ENCODE data around the gene TBC1D22A.

TBC1D22A gene

DNA sequence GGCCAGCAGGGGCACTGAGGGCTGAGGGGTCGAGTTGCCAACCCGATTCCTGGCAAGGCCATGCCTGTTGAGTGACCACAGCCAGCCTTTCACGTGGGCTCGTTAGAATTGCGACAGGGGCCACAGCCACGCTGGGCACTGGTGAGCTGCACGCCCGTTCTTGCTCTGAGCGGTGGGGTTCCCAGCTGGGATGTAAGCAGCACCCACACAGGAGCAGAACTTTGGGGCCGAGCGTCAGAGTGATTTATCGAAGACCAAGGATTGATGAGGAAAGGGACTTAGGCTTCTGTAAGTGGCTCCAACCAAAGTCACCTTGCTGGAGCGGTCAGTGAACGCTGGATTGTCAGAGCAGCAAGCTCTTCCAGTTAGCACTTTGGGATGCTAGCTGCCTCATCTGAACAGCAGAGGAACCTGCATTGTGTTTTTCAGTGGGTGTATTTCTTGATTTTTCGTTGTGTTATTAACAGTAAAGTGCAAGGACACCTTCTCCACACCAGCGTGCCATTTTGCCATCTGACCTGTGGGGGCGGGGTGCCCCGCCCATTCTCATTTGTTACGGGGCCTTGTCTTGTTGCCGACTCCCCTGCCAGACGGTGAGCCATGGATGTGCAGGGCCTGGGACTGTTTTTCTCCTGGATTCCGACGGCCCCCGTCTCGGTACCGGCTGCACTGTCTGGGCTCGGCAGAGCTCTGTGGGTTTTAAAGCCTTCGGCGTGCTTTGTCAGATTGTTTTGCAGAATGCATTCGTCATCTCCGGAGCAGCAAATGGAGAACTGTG, 202.5 kb downstream of the TBC1D22A start:
- no peak for DNase-seq

DNA sequence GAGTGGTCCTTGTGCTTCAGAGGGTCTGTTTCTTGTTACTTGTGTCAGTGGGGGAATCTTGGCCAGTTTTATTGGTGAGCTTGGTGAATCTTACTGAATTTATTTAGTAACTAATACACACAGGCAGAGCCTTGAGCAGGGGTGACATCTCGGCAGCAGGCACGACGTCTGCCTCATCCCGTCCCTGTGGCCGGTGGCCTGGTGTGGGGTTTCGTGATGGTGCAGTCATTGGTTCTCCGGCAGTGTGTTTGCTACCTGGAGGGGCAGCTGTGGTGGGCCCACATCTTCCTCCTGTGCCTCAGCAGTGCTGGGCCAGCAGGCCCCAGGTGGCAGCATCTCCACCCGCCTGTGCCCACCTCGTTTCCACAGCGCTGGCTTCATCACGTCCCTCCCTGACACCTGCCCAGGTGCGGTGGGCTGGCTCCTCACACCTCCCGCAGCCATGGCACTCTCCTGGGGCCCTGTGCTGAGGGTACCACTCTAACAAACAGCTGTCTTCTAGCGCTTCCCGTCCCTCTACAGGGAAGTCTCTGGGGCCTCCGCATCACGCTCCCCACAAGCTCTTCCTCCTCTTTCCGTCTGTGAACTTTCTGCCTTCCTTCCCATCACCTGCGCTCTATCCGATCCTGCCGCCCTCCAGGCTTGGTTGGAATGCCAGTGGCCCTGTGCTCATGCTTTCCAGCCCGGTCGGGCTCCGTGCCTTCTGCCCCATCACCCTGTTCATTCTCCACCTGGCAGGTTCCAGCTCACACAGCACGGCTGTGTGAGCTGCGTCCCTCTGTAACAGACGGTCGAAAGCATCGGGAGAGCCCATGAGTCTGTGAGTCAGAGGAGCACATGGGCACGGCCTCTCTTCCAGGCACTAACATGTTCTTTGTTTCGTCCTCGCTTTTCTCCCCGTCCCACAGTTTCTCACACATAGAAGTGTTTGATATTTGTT, 203.4 kb downstream of the TBC1D22A start:
- DNase-seq = no peak

DNA sequence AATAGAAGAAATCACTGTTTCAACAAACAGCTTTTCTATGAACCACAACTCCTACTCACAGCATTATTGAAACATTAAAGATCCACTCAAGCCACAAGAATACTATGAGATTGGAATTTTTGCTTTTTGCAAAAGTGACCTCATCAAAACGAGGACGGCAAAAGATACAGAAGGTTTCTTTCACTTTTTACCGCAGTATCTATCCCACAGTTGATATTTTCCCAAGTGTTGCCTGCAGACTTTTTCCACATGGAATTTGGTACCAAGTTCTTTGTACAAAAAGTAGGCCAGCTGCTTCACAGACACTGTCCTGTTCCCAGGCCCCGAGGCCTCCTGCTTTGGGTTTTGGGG, 204.0 kb downstream of the TBC1D22A start:
- no peak for DNase-seq

- no peak for DNase-seq
Observed at GRCh38 chr22:46966846-46967245, 204.4 kb downstream of the TBC1D22A start.

DNA sequence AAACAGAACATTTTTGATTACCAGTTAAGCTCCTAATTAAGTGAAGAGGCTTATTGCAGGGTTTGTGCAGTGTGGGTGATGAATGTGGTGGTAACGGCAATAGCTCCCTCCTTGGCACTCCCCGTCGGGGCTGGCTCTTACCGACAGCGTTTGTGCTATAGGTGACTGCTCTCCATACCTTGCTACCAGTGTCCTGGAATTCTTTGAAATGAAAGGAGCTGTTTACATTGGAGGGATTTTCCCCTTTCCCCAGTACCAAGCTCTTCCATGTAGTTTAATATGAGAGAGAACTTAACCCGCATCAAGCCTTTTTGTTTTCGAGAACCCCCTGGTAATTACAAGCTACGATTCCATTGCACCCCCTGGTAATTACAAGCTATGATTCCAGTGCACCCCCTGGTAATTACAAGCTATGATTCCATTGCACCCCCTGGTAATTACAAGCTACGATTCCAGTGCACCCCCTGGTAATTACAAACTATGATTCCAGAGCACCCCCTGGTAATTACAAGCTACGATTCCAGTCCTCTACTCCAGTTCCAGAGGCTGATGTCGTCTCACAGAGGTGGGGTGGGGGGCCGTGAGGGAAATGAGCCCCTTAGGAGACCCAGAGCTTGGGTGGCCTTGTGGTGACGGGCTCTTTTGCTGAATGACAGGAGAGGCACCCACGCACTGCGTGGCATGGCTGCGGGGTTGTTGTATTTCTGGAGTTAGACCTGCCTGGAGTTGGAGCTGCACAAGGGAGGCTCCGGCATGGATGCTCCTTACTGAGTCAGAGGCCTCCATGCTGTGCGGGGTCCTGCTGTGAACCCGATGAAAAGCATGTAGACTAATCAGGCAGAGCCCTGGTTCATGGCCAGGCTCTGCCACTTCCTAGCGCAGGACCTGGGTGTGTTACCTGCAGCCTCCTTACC, 205.3 kb downstream of the TBC1D22A start:
- no peak for DNase-seq

DNA sequence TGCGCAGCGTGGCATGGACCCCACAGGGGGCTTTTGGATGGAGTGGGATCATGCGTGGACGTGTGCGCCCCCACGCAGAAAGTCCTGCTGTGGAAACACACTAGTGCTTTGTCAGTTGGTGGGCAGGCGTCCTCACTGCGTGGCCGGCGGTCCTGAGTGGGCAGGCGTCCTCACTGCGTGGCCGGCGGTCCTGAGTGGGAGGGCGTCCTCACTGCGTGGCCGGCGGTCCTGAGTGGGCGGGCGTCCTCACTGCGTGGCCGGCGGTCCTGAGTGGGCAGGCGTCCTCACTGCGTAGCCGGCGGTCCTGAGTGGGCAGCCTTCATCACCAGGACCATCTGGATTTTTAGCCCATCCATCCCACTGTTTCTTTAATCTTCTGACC, 205.9 kb downstream of the TBC1D22A start:
- DNase-seq = no peak

DNA sequence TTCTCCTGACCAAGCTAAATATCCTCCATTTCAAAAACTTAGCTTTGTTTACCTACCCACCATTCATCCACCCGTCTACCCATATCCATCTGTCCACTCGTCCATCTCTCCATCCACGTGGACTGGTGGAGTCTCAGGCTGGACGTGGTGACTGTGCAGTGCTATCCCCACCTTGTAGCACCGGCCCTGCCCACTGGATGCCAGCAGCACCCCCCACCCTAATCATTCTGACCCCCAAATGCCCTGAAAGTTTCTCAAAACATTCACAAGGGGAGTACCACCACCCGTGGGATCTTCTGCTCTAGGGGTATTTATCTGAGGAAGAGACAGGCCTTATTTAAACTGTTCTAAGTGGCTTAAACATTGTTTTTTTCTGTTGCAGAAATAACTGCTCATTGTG, 206.4 kb downstream of the TBC1D22A start:
- no peak for DNase-seq

DNA sequence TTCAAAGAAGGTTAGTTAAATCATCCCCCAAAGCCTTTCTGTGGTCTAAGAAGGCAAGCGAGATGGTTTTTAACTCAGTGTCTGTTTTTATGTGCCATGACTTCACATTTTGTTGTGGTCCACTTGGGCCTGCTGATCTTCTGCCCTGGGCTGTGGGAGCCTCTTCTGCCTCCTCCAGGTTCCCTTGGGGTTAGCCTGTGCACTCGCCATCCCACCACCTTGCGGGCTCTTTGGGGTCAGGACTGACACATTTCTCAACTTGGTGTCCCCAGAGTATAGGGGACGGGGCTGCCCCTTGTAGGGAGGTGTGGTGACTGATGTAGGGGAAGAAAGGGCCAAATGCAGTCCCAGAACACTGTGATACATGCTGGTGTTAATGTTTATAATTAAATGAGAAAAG, 207.0 kb downstream of the TBC1D22A start:
- DNase-seq = no peak

- DNase-seq = no peak
Observed at GRCh38 chr22:46969961-46970360, 207.5 kb downstream of the TBC1D22A start.

- no peak for DNase-seq
Observed at GRCh38 chr22:46970411-46971098, 208.1 kb downstream of the TBC1D22A start.

GRCh38 chr22:46971099-46971763, 208.8 kb downstream of the TBC1D22A start:
- peak; percentile 63 for DNase-seq

DNA sequence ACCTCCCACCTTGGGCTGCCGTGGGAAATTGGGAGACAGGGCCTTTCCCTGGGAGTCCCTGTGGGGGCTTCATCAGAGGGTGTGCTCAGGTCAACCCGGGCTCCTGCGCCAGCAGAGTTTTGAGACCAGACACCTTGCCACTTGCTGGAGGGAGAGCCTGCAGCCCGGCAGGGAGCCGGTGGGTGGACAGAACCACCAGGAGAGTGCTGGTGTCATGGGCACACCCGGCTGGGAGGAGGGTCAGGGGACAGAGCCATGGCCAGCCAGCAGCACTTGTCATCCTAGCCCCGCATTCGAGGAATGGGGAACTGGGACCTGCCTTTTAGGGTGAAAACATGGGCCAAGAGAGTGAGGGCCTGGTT, 209.3 kb downstream of the TBC1D22A start:
- no peak for DNase-seq

GRCh38 chr22:46972256-46972655, 209.8 kb downstream of the TBC1D22A start:
- no peak for DNase-seq

- DNase-seq = no peak
Observed at GRCh38 chr22:46972901-46973831, 210.7 kb downstream of the TBC1D22A start.

- no peak for DNase-seq
Observed at GRCh38 chr22:46974077-46974476, 211.6 kb downstream of the TBC1D22A start.

GRCh38 chr22:46974631-46975585, 212.5 kb downstream of the TBC1D22A start:
- DNase-seq = no peak

DNA sequence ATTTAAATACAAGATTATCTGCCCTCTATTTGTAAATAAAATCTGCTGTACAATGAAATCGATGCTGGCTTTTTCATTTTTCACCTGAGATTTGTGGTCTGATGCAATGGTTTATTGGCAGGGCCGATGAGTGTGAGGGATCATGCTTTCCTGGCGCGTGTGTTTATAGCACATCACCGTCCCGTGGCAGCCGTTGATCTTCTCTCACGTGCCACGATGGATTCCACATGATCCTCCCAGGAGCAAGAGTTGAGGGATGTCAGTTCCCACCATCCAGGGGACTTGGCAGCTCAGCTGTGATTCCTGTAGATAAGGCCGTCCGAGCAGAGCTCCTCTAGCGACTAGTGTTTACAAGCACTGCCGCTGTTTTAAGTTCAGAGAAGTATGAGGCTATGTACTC, 213.7 kb downstream of the TBC1D22A start:
- DNase-seq = no peak

DNA sequence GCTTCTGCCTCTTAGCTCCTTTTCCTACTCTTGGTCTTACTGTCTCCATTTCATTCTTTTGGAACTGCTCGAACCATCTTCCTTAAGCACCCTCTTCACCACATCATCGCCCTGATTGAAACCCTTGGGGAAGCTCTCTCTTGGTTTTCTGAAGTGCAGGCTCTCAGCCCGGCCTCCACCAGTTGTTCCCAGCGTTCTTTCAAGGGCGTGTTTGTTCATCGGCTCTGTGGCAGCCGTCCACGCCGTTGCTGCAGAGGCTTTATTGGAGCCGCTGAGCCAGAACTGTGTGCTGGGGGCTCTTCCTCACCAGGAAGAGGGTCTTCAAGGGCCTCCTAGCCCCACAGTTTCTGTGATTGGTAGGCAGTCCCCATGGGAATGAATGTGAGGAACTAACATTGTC, 214.1 kb downstream of the TBC1D22A start:
- DNase-seq = no peak

- DNase-seq = no peak
Observed at GRCh38 chr22:46977656-46978343, 215.3 kb downstream of the TBC1D22A start.
